H1 (cell line): Measurements from ENCODE around the gene CD38. TPM values are rescaled to one million over a fixed set of nuclear protein-coding genes. Genes with fewer than 3 reads are reported as not detected.

Experiments
- CTCF ChIA-PET: fragments of 300-600 bp; sonication (Branson Sonifier 250); formaldehyde crosslinking; loops from one replicate; lab custom pipeline; 2021; ENCODE audit not compliant: partially characterized antibody; lab: Charles Lee
- POLR2A ChIA-PET: fragments of 300-600 bp; sonication (Branson Sonifier 250); formaldehyde crosslinking; loops from one replicate; lab custom pipeline; 2021; ENCODE audit warnings: inconsistent platforms; ENCODE audit not compliant: partially characterized antibody; lab: Charles Lee
- DNase-seq, 2 experiments: peaks; one replicate each; pipeline versions ENCODE4 v3.0.0 to v3.0.0-alpha.2; 2010 to 2022; ENCODE audit warnings: low spot score in 2 of 2, low read depth in 1 of 2, mixed read lengths in 1 of 2
- FAIRE-seq: peaks from 2 replicates; lab custom pipeline; 2011; peaks lifted over from hg19 to GRCh38; lab: Jason Lieb, UNC
- H2AFZ ChIP-seq: 2 replicates; pipeline ENCODE4 v1.8.1; 2012; ENCODE audit warnings: low read length, inconsistent platforms
- H2AK5ac ChIP-seq: 2 replicates; pipeline ENCODE4 v1.6.1; 2013; ENCODE audit warnings: low read depth, low read length
- H2BK120ac ChIP-seq: replicated peaks from 2 replicates; pipeline ENCODE3; 2013; ENCODE audit warnings: low read depth, low read length, inconsistent platforms
- H2BK12ac ChIP-seq: 2 replicates; pipeline ENCODE4 v1.6.1; 2013; ENCODE audit warnings: low read depth, low read length
- H2BK15ac ChIP-seq: 2 replicates; pipeline ENCODE4 v1.6.1; 2013; ENCODE audit warnings: low read length
- H2BK20ac ChIP-seq: 2 replicates; pipeline ENCODE4 v1.6.1; 2013; ENCODE audit warnings: low read length
- H2BK5ac ChIP-seq: 2 replicates; pipeline ENCODE4 v1.6.1; 2013; ENCODE audit warnings: low read depth, low read length
- H3K14ac ChIP-seq: 2 replicates; pipeline ENCODE4 v1.6.1; 2013; ENCODE audit warnings: inconsistent platforms; ENCODE audit not compliant: insufficient read length
- H3K18ac ChIP-seq: 2 replicates; pipeline ENCODE4 v1.6.1; 2013; ENCODE audit warnings: low read length; ENCODE audit errors: extremely low read depth
- H3K23ac ChIP-seq: 2 replicates; pipeline ENCODE4 v1.6.1; 2013; ENCODE audit warnings: inconsistent platforms; ENCODE audit not compliant: insufficient read length
- H3K23me2 ChIP-seq: 2 replicates; pipeline ENCODE4 v1.6.1; 2013; ENCODE audit warnings: low read depth, low read length
- H3K27ac ChIP-seq: 2 replicates; pipeline ENCODE4 v1.6.1; 2011; ENCODE audit warnings: low read depth, low read length, inconsistent platforms
- H3K27me3 ChIP-seq, 4 experiments: replicated peaks in 1 of 4; 1 replicate in 1 of 4; 2 replicates in 3 of 4; pipeline versions ENCODE4 v1.6.1 to v1.8.1; 2011 to 2013; ENCODE audit warnings: low read length in 3 of 4, mild to moderate bottlenecking in 3 of 4, inconsistent platforms in 2 of 4, mixed read lengths in 2 of 4, moderate library complexity in 1 of 4; ENCODE audit not compliant: control insufficient read depth in 3 of 4, insufficient read depth in 3 of 4; ENCODE audit errors: extremely low read depth in 1 of 4
- H3K36me3 ChIP-seq, 4 experiments: 2 replicates each; pipeline versions ENCODE4 v1.6.1 to v1.8.1; 2011 to 2013; ENCODE audit warnings: mild to moderate bottlenecking in 4 of 4, low read length in 3 of 4, moderate library complexity in 2 of 4, control low read depth in 1 of 4, inconsistent platforms in 1 of 4; ENCODE audit not compliant: insufficient read depth in 4 of 4, control insufficient read depth in 2 of 4
- H3K4ac ChIP-seq: replicated peaks from 2 replicates; pipeline ENCODE3; 2013; ENCODE audit warnings: low read length, low read depth, mixed read lengths, inconsistent platforms; ENCODE audit not compliant: insufficient read length
- H3K4me1 ChIP-seq, 4 experiments: replicated peaks in 1 of 4; 1 replicate in 1 of 4; 2 replicates in 3 of 4; pipeline versions ENCODE4 v1.6.1 to v1.8.1; 2011 to 2013; ENCODE audit warnings: low read length in 3 of 4, inconsistent platforms in 2 of 4, mixed read lengths in 1 of 4; ENCODE audit not compliant: insufficient read depth in 4 of 4, control insufficient read depth in 3 of 4
- H3K4me2 ChIP-seq, 2 experiments: 2 replicates each; pipeline versions ENCODE4 v1.6.1 to v1.8.1; 2011 to 2013; ENCODE audit warnings: low read depth in 2 of 2, low read length in 2 of 2, control low read depth in 1 of 2, inconsistent platforms in 1 of 2, mild to moderate bottlenecking in 1 of 2; ENCODE audit not compliant: insufficient read depth in 1 of 2
- H3K4me3 ChIP-seq, 4 experiments: fragments of 200-600, 300-600 bp in 1 of 4; sonication (generic), shearing (Covaris generic), sonication (Bioruptor Twin) in 1 of 4; 2 replicates each; pipeline versions ENCODE4 v1.5.1 to v1.8.1; 2011 to 2016; ENCODE audit warnings: low read length in 4 of 4, low read depth in 3 of 4, control low read depth in 2 of 4, inconsistent platforms in 2 of 4, mild to moderate bottlenecking in 2 of 4, mixed read lengths in 1 of 4, moderate library complexity in 1 of 4; ENCODE audit not compliant: insufficient read depth in 2 of 4; ENCODE audit errors: extremely low read depth in 1 of 4
- H3K56ac ChIP-seq: replicated peaks from 2 replicates; pipeline ENCODE3; 2013; ENCODE audit warnings: low read depth, mild to moderate bottlenecking, mixed read lengths, low read length, inconsistent platforms; ENCODE audit not compliant: insufficient read length
- H3K79me1 ChIP-seq: 2 replicates; pipeline ENCODE4 v1.6.1; 2013; ENCODE audit warnings: low read depth, low read length, control low read depth
- H3K79me2 ChIP-seq, 2 experiments: 2 replicates each; pipeline versions ENCODE4 v1.6.1 to v1.8.1; 2012 to 2013; ENCODE audit warnings: low read length in 2 of 2, mild to moderate bottlenecking in 2 of 2, inconsistent platforms in 1 of 2; ENCODE audit not compliant: insufficient read depth in 2 of 2, control insufficient read depth in 1 of 2
- H3K9ac ChIP-seq, 4 experiments: replicated peaks in 1 of 4; 1 replicate in 1 of 4; 2 replicates in 3 of 4; pipeline versions ENCODE4 v1.6.1 to v1.8.1; 2011 to 2013; ENCODE audit warnings: low read depth in 3 of 4, low read length in 3 of 4, control low read depth in 2 of 4, mild to moderate bottlenecking in 2 of 4, moderate library complexity in 2 of 4, inconsistent platforms in 1 of 4; ENCODE audit errors: extremely low read depth in 1 of 4
- H3K9me3 ChIP-seq, 2 experiments: 2 replicates each; pipeline versions ENCODE4 v1.6.1 to v1.8.1; 2012 to 2013; ENCODE audit warnings: mild to moderate bottlenecking in 2 of 2, moderate library complexity in 2 of 2, control low read depth in 1 of 2, inconsistent platforms in 1 of 2, low read depth in 1 of 2, low read length in 1 of 2, mixed read lengths in 1 of 2; ENCODE audit not compliant: insufficient read depth in 2 of 2
- H4K20me1 ChIP-seq, 2 experiments: replicated peaks in 1 of 2; 2 replicates each; pipeline versions ENCODE3 to v1.8.1; 2011 to 2013; ENCODE audit warnings: inconsistent platforms in 2 of 2, low read length in 2 of 2, mild to moderate bottlenecking in 1 of 2; ENCODE audit not compliant: insufficient read depth in 2 of 2, control insufficient read depth in 1 of 2
- H4K5ac ChIP-seq: 2 replicates; pipeline ENCODE4 v1.6.1; 2013; ENCODE audit warnings: low read length, low read depth, mixed read lengths, inconsistent platforms; ENCODE audit not compliant: insufficient read length
- H4K8ac ChIP-seq: 2 replicates; pipeline ENCODE4 v1.8.0; 2013; ENCODE audit warnings: mild to moderate bottlenecking, moderate library complexity, low read length, inconsistent platforms; ENCODE audit not compliant: insufficient read depth; ENCODE audit errors: extremely low read depth
- H4K91ac ChIP-seq: replicated peaks from 2 replicates; pipeline ENCODE3; 2013; ENCODE audit warnings: low read length, mixed read lengths, inconsistent platforms; ENCODE audit not compliant: insufficient read length
- ASH2L ChIP-seq: fragments of 200-600, 300-600 bp; sonication (generic); IDR thresholded peaks from one replicate; pipeline ENCODE4 v1.7.1; 2017; ENCODE audit warnings: low read length
- BCL11A ChIP-seq, 2 experiments: IDR thresholded peaks; one replicate each; pipeline ENCODE4 v1.6.1; 2011; ENCODE audit warnings: low read depth in 2 of 2, low read length in 2 of 2, mild to moderate bottlenecking in 2 of 2
- BRCA1 ChIP-seq: IDR thresholded peaks from 2 replicates; pipeline ENCODE4 v1.6.1; 2012; ENCODE audit warnings: low read depth, low read length, improper control_type of control experiment
- CBX5 ChIP-seq: fragments of 300-800, 300-1000 bp; sonication (generic); IDR thresholded peaks from 2 replicates; pipeline ENCODE4 v1.7.1; 2016; ENCODE audit warnings: antibody characterized with exemption, low read length, low read depth
- CHD1 ChIP-seq: IDR thresholded peaks from 2 replicates; pipeline ENCODE4 v1.6.1; 2012; ENCODE audit warnings: low read depth, low read length, improper control_type of control experiment
- EGR1 ChIP-seq: IDR thresholded peaks from 2 replicates; pipeline ENCODE4 v1.6.1; 2011; ENCODE audit warnings: low read depth, low read length, borderline replicate concordance
- FOSL1 ChIP-seq: IDR thresholded peaks from 2 replicates; pipeline ENCODE4 v1.6.1; 2011; ENCODE audit warnings: mild to moderate bottlenecking, low read depth, low read length, moderate library complexity; ENCODE audit not compliant: insufficient read depth
- GABPA ChIP-seq: IDR thresholded peaks from 2 replicates; pipeline ENCODE4 v1.6.1; 2011; ENCODE audit warnings: mild to moderate bottlenecking, low read length, moderate library complexity, borderline replicate concordance; ENCODE audit not compliant: insufficient read depth
- KDM1A ChIP-seq: fragments of 200-600, 300-600 bp; sonication (generic); IDR thresholded peaks from 2 replicates; pipeline ENCODE4 v1.7.1; 2016; ENCODE audit warnings: mild to moderate bottlenecking, low read length, borderline replicate concordance
- MAFK ChIP-seq: IDR thresholded peaks from 2 replicates; pipeline ENCODE4 v1.6.1; 2012; ENCODE audit warnings: low read depth, mild to moderate bottlenecking, improper control_type of control experiment, low read length
- POU5F1 ChIP-seq: IDR thresholded peaks from 2 replicates; pipeline ENCODE4 v1.6.1; 2011; ENCODE audit warnings: low read depth, mild to moderate bottlenecking, low read length, moderate library complexity
- SP1 ChIP-seq: IDR thresholded peaks from 2 replicates; pipeline ENCODE4 v1.6.1; 2011; ENCODE audit warnings: low read depth, low read length
- SP4 ChIP-seq: IDR thresholded peaks from 2 replicates; pipeline ENCODE4 v1.6.1; 2012; ENCODE audit warnings: low read length, inconsistent platforms
- SUZ12 ChIP-seq: fragments of 200-600 bp; sonication (generic); IDR thresholded peaks from 2 replicates; pipeline ENCODE4 v1.6.1; 2012; ENCODE audit warnings: mild to moderate bottlenecking, inconsistent platforms, low read length, moderate library complexity, mixed read lengths
- TAF7 ChIP-seq: optimal IDR thresholded peaks from 2 replicates; pipeline ENCODE3; 2011; ENCODE audit warnings: low read depth, mild to moderate bottlenecking, inconsistent platforms, low read length, moderate library complexity, borderline replicate concordance
- TEAD4 ChIP-seq: IDR thresholded peaks from 2 replicates; pipeline ENCODE4 v1.6.1; 2012; ENCODE audit warnings: low read depth, low read length, inconsistent platforms, mixed read lengths
- WGBS, 2 experiments: shearing (Covaris generic) in 1 of 2; methylation state at CpG; one replicate each; pipeline versions ENCODE4 v1.1.6 to v1.1.7; 2013 to 2015; ENCODE audit warnings: low lambda C conversion rate in 2 of 2, mixed read lengths in 2 of 2, inconsistent platforms in 1 of 2, low coverage in 1 of 2, missing lambda C conversion rate in 1 of 2; ENCODE audit not compliant: insufficient replicate concordance in 2 of 2, insufficient coverage in 1 of 2, insufficient read length in 1 of 2; ENCODE audit errors: extremely low coverage in 1 of 2, missing lambda C conversion rate in 1 of 2; 5-methylcytosine and 5-hydroxymethylcytosine counted together
- polyA plus RNA-seq, 7 experiments: library from polyadenylated mRNA; depleted of rRNA in 3 of 7; stranded (reverse) in 5 of 7; unstranded in 2 of 7; fragments of >200 nt in 5 of 7; fragments of 200-250 nt in 2 of 7; gene quantifications; 1 replicate in 5 of 7; 2 replicates in 1 of 7; 4 replicates in 1 of 7; pipeline versions ENCODE4 v1.2.1 to v1.2.3, GENCODE V29; 2011 to 2013; ENCODE audit warnings: missing spikeins in 2 of 7, mixed read lengths in 2 of 7
- total RNA-seq: library from RNA; stranded (reverse); fragmentation: NEBNext Ultra II Directional; extraction: Animal tissue kit (Norgen Biotek cat#: 25700); gene quantifications from 2 replicates; pipeline ENCODE4 v1.2.1, GENCODE V29; 2021

Gene CD38
- total and polyA plus RNA-seq, 2 of the 8 experiments (the other 6 are each of a cell fraction or from before 2014, with no cell fraction given) = 0.14 to 0.24 TPM

DNA sequence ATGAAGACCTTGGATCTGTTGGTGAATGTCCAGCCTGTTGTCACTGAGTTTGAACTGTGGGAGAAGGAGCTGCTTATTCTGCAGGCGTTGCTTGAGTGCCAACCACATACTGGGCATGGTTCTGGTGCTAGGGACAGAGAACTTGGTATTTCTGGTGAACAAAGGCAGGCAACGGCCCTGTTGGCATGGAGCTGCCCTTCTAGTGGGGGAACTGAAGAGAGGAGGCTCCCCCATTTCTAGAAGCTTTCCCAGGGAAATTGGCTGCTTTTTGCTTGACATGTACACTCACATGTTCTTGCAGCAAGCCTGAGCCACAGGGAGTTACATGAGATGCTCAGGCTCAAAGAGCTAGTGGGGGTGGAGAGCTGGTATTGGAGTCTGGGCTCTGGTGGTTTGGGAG, 8.9 kb upstream of the CD38 start:
- H3K14ac ChIP-seq = no peak overlapping the region
- no peak overlapping the region for H3K27ac ChIP-seq
- no peak overlapping the region for H3K56ac ChIP-seq
- H3K79me1 ChIP-seq = no peaks in the 10 kb centered on the region
- H3K79me2 ChIP-seq = no peaks in the 10 kb centered on the region
- H4K91ac ChIP-seq = no peak overlapping the region
- no peak overlapping the region for H2BK120ac ChIP-seq
- FAIRE-seq = no peak
- no peak overlapping the region for H2BK5ac ChIP-seq
- H3K9ac ChIP-seq = no peak overlapping the region
- no peak overlapping the region for H3K18ac ChIP-seq
- DNase-seq = no peak
- H3K4ac ChIP-seq = no peak overlapping the region
- H3K23me2 ChIP-seq = no peaks in the 10 kb centered on the region
- 83% methylated on average over 2 of the region's 2 CpGs; no CpG with 5 or more reads in 1 of the 2 experiments for WGBS, 2 experiments
- no peaks in the 10 kb centered on the region for H3K4me1 ChIP-seq
- no peak overlapping the region for H3K23ac ChIP-seq
- H4K8ac ChIP-seq = no peak overlapping the region
- no peak overlapping the region for H2AK5ac ChIP-seq
- H4K5ac ChIP-seq = no peak overlapping the region
- no peaks in the 10 kb centered on the region for H4K20me1 ChIP-seq
- H3K9me3 ChIP-seq = no peaks in the 10 kb centered on the region
- H3K27me3 ChIP-seq = no peaks in the 10 kb centered on the region; a peak in 1 of 7 replicates
- H2BK15ac ChIP-seq = no peak overlapping the region
- H2AFZ ChIP-seq = no peak overlapping the region
- no peaks in the 10 kb centered on the region for H3K36me3 ChIP-seq
- no peak overlapping the region for H3K4me3 ChIP-seq
- ChIA-PET POLR2A (interaction anchor here (0.8 kb wide), 1 partner anchor 83 kb away, joined by 3 read pairs; no protein-coding TSS in a partner anchor), CTCF (interaction anchor here (1.0 to 1.5 kb wide), 3 partner anchors 11 to 32 kb away, joined by 3 to 5 read pairs (median 5); no protein-coding TSS in a partner anchor)
- no peak overlapping the region for H2BK12ac ChIP-seq
- H2BK20ac ChIP-seq = no peak overlapping the region
- no peak overlapping the region for H3K4me2 ChIP-seq
- no peak for TF ChIP-seq TEAD4
- TF ChIP-seq BCL11A (IDR thresholded peaks at IDR 0.05; ENCODE audit: low read depth in 2 of 2, low read length in 2 of 2) = no peak
- no peak for TF ChIP-seq TAF7
- TF ChIP-seq SP1 = no peak
- TF ChIP-seq EGR1 = no peak
- TF ChIP-seq KDM1A = no peak
- no peak for TF ChIP-seq SUZ12
- no peak for TF ChIP-seq POU5F1
- TF ChIP-seq CHD1 = no peak
- TF ChIP-seq MAFK = no peak
- TF ChIP-seq FOSL1 = no peak
- no peak for TF ChIP-seq SP4
- no peak for TF ChIP-seq CBX5
- no peak for TF ChIP-seq BRCA1
- TF ChIP-seq ASH2L = no peak
- no peak for TF ChIP-seq GABPA
